GM19324 (cell line): ENCODE data around the gene YPEL1.
"Not testable (repeated sequence)": the region's sequence is repeated elsewhere in the genome, so short reads cannot be mapped to it uniquely, and the experiment has no call there.

Source experiments
- ATAC-seq: cut with Tn5 transposase; IDR thresholded peaks from one replicate; pipeline ENCODE4 v1.9.1; 2021; ENCODE audit warnings: mild to moderate bottlenecking, moderate library complexity; ENCODE audit not compliant: unreplicated experiment, low FRiP score

YPEL1 gene

GRCh38 chr22:21725956-21726649 is 9.5 kb downstream of the YPEL1 start:
- no peak for ATAC-seq

- ATAC-seq: not testable (repeated sequence)
Measured at GRCh38 chr22:21724496-21724895, 11.1 kb downstream of the YPEL1 start.

- ATAC-seq: not testable (repeated sequence)
Measured at GRCh38 chr22:21721195-21721852, 14.3 kb downstream of the YPEL1 start.

- not testable (repeated sequence) for ATAC-seq
Measured at GRCh38 chr22:21720191-21720859, 15.3 kb downstream of the YPEL1 start.

- ATAC-seq: no peak
Measured at GRCh38 chr22:21719024-21719423, 16.6 kb downstream of the YPEL1 start.

GRCh38 chr22:21718499-21718898 is 17.1 kb downstream of the YPEL1 start:
- no peak for ATAC-seq

GRCh38 chr22:21716395-21717122 is 19.0 kb downstream of the YPEL1 start:
- ATAC-seq: not testable (repeated sequence)

GRCh38 chr22:21714786-21715185 is 20.8 kb downstream of the YPEL1 start:
- ATAC-seq: no peak

GRCh38 chr22:21714059-21714770 is 21.4 kb downstream of the YPEL1 start:
- ATAC-seq: no peak

GRCh38 chr22:21713428-21714058 is 22.1 kb downstream of the YPEL1 start:
- no peak for ATAC-seq

GRCh38 chr22:21712751-21713427 is 22.7 kb downstream of the YPEL1 start:
- no peak for ATAC-seq

- ATAC-seq: no peak
Measured at GRCh38 chr22:21711851-21712250, 23.7 kb downstream of the YPEL1 start.

GRCh38 chr22:21710156-21710555 is 25.4 kb downstream of the YPEL1 start:
- no peak for ATAC-seq

GRCh38 chr22:21709688-21710087 is 25.9 kb downstream of the YPEL1 start:
- ATAC-seq: no peak

- no peak for ATAC-seq
Measured at GRCh38 chr22:21708960-21709359, 26.6 kb downstream of the YPEL1 start.

GRCh38 chr22:21707677-21708076 is 27.9 kb downstream of the YPEL1 start:
- ATAC-seq: no peak

- ATAC-seq: no peak
Measured at GRCh38 chr22:21703684-21704316, 31.8 kb downstream of the YPEL1 start.

GRCh38 chr22:21702700-21703683 is 32.6 kb downstream of the YPEL1 start:
- ATAC-seq: no peak
